ENCODE results near the gene CCDC195.

- TF ChIP-seq CTCF (IDR thresholded peaks at IDR 0.05; ENCODE audit: low read length) (no peak), EZH2 (IDR thresholded peaks at IDR 0.05; ENCODE audit: borderline replicate concordance, low read length) (no peak)
Observed at GRCh38 chr2:224670203-224670602, 46.0 kb downstream of the CCDC195 start.

Data from OCI-LY1 (cell line).